GM08714 (cell line): ENCODE measurements around the gene NAT16.
"Not testable (repeated sequence)": the region's sequence is repeated elsewhere in the genome, so short reads cannot be mapped to it uniquely, and the experiment has no call there.

Source experiments
- H3K4me3 ChIP-seq: fragments of 200-500 bp; sonication (Bioruptor generic); 2 replicates; pipeline ENCODE4 v1.5.1; 2014; ENCODE audit warnings: mild to moderate bottlenecking, low read length, inconsistent platforms
- ZNF274 ChIP-seq: IDR thresholded peaks from 2 replicates; pipeline ENCODE4 v1.6.1; 2012; ENCODE audit warnings: mild to moderate bottlenecking, low read depth, low read length

NAT16 gene

GRCh38 chr7:101210143-101210542 lies 30.1 kb upstream of the NAT16 start:
- no peak overlapping the region for H3K4me3 ChIP-seq
- TF ChIP-seq ZNF274 = no peak

DNA sequence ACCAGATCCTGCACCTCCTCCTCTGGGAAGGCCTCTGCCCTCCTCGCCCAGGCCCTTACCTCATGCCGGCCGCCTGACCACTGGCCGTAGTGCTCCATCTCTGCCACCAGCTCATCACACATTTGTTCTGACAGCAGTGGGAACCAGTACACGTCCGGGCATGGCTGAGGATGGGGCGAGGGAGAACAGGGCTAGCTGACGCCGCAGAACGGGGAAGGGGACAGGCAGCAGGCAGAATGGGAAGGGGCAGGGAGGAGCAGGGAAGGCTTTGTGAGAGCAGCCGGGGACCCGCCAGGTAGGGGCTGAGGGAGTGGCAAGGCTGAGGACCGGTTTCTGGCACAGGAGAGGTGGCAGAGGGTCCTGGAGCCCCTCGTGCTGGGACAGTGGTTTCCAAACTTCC lies 28.7 kb upstream of the NAT16 start:
- no peak for TF ChIP-seq ZNF274
- no peak overlapping the region for H3K4me3 ChIP-seq

GRCh38 chr7:101207459-101207858 lies 27.4 kb upstream of the NAT16 start:
- no peak overlapping the region for H3K4me3 ChIP-seq
- no peak for TF ChIP-seq ZNF274

DNA sequence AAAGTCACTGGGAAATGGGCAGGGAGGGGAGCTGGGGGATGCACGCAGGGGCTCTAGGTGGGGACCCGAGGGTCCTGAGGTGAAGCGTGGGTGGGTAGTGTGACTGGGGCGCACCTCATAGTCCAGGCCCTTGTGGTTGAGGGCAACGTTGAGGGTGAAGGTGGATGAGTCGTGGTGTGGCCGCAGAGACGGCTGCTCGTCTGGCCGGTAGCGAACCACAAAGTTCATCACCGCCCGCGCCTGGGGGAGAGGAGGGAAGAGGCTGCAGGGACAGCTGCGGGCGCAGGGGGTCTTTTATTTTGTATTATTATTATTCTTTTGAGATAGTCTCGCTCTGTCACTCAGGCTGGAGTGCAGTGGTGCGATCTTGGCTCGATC lies 26.6 kb upstream of the NAT16 start:
- H3K4me3 ChIP-seq = no peak overlapping the region
- TF ChIP-seq ZNF274 = no peak

DNA sequence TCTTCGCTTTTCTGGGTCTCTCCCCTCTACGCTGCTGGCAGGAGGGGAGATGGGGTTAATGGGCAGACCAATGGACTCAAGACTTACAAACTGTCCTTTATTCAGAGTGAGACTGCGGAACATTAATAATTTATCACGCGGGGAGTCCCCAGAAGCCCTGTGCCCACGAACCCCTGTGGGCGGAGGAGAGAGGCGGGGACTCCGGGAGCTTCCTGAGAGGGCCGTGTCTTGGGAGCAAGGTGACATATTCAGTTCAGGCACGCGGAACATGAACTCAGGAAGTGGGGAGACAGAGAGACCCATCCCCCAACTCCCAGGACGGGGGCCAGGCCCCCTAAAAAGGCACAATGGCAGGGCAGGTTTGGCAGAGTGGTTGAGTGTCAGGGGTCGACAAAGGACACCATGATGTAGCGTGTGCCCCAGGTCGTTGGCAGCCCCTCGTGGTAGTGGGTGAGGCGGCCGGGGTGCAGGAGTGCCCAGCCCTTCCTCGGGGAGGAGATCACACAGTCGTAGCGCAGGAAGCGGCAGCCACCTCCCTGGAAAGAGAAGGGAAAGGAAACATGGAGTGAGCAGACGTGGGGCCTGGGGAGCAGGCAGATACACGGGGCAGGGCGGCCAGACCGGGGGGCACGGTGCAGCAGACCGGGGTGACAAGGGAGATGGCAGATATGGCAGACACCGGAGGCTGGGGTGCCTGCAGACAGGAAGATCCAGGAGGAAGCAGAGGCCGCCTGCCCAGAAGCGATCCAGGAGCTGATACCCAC lies 26.0 kb upstream of the NAT16 start:
- no peak for TF ChIP-seq ZNF274
- H3K4me3 ChIP-seq = no peak overlapping the region

GRCh38 chr7:101203740-101204738 lies 23.9 kb upstream of the NAT16 start:
- not testable (repeated sequence) for H3K4me3 ChIP-seq

DNA sequence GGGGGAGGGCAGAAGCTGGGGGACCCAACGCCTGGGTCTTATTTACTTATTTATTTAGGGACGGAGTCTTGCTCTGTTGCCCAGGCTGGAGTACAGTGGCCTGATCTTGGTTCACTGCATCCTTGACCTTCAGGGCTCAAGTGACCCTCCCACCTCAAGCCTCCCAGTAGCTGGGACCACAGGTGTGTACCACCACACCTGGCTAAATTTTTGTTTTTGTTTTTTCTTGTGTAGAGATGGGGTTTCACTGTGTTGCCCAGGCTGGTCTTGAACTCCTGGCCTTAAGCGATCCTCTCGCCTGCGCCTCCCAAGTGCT lies 22.5 kb upstream of the NAT16 start:
- no peak for TF ChIP-seq ZNF274

DNA sequence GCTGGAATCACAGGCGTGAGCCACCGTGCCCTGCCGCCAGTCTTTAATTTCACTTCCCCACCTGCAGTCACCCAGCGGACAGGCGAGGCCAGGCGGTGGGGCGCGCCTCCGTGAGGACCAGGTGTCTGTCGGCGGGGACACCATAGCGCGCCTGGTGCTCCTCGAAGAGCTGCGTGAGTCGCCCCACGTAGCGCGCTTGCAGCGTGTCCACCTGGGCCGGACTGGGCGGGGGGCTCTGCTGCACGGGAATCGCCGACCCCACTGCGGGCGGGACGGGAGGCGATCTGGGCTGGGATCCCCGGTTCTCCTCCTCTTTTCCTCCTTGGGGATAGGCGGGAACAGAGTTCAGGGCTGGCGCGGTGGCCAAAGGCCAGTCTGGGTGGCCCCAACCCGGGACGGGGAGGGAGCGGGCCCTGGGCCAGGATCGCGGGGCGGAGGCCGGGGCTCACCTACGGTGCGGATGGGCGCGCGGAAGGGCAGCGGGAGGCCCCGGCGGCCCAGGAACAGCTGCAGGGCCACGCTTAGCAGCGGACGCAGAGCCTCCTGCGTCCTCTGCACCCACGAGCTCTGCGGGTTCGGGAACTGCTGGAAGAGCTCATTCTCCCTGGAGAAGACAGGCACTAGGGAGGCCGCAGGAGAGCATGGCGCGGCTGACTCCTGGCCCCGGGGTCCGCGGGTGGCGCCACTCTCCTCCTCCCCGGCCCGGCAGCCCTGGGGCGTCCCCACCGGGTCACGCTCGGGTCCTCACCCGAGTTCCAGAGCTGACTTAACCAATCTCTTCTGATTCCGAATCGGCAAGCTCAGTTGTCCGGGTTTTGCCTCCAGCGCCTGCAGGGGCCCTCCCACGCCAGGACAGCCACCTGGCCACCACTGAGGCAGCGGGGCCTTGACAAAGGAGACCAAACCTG lies 21.9 kb upstream of the NAT16 start:
- no peak for TF ChIP-seq ZNF274
- no peak overlapping the region for H3K4me3 ChIP-seq

More for the DNA sequence above, 22.5 kb upstream of the NAT16 start:
- no peak overlapping the region for H3K4me3 ChIP-seq

DNA sequence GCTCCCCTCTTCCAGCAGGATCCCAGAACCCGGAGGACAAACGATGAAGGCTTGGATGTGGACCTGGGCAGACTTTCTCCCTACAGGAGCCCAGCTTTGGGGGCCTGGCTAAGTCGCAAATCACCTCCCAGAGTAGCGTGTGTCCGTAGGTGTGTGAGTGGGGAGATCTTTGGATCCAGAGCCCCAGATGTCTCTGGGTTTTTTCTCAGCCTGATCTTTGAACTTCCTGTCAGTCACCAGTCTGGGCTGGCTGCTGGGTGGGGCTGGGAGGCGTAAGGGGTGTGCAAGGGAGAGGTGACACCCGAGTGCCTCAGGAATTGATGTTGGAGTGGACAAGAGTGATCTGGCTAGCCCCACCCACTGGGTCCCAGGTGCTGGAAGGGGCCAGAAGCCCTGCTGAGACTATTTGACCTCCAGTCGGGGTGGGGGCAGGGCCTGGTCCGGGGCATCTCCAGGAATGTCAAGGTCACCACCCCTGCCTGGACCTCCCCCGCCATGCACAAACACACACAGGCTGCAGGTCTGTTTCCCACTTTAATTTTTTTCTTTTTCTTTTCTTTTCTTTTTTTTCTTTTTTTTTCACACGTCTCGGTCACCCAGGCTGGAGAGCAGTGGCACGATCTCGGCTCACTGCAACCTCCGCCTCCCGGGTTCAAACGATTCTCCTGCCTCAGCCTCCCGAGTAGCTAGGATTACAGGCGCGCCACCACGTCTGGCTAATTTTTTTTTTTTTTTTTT lies 20.9 kb upstream of the NAT16 start, which contains the start of gene MOGAT3:
Gene MOGAT3, minus strand, starts transcription at position 175 of the 738 bp plus-strand sequence. CDS start 182 bp downstream, outside the sequence.
- no peak within 1 kb of the TSS for H3K4me3 ChIP-seq
- no peak for TF ChIP-seq ZNF274

DNA sequence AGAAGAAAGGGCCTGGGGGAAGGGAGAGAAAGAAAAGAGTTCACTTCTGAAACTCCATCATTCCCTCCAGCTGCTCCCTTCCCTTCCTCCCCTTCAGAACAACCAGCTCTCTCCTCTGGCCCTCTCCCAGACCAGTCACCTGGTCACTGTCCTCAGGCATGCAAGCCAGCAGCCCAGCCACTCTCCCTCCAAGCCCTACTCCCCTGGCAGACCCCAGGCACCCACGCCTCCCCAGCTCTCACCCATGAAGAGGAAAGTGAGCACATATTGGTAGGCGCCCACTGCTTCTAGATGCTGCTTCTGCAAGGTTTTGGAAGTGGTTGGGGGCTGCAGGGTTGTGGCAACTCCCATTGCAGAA lies 20.4 kb upstream of the NAT16 start:
- no peak for TF ChIP-seq ZNF274
- H3K4me3 ChIP-seq = no peak overlapping the region

DNA sequence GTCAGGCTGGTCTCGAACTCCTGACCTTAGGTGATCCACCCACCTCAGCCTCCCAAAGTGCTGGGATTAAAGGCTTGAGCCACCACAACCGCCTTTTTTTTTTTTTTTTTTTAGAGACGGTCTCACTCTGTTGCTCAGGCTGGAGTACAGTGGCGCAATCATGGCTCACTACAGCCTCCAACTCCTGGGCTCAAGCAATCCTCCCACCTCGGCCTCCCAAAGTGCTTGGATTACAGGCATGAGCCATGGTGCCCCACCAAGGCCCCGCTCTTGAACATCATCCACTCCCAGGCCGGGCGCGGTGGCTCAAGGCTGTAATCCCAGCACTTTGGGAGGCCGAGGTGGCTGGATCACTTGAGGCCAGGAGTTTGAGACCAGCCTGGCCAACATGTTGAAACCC lies 19.4 kb upstream of the NAT16 start:
- H3K4me3 ChIP-seq = not testable (repeated sequence)

DNA sequence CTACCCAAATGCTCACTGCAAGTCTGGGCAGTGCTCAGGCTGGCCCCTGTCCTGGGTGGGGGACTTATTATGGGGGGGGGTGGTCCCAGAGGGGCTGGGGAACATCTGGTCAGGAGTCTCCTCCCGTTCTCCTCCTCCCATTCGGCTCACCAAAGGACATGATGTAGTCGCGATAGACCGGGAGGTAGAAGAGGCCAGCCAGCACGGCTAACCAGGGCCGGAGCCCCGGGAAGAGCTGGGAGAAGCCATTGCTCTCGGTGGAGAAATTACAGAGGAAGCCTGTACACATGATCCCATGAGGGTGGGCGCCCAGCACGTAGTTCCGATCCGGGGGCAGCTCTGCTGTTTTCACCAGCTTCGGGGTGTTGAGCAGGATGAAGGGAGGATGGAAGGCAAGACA lies 18.4 kb upstream of the NAT16 start:
- TF ChIP-seq ZNF274 = no peak
- H3K4me3 ChIP-seq = no peak overlapping the region

GRCh38 chr7:101197991-101198390 lies 17.9 kb upstream of the NAT16 start:
- no peak overlapping the region for H3K4me3 ChIP-seq
- TF ChIP-seq ZNF274 = no peak

DNA sequence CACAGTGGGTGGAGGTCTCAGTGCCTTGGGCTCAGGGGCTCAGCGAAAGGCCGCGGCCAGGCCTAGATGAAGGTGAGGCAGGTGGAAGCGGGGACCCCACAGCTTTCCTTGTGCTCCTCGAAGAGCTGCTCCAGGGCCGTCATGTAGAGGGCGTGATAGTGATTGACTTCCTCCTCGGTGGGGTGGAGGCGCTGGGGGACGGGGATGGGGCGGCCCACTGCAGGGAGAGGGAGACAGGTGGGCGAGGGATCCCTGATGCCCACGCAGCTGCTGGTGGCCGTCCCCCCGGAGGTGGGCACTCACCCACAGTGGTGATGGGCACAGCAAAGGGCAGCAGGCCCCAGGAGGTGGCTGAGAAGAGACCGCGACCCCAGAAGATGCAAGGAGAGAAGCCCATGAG lies 15.8 kb upstream of the NAT16 start:
- TF ChIP-seq ZNF274 = no peak

More for the DNA sequence above, 15.8 kb upstream of the NAT16 start:
- H3K4me3 ChIP-seq = no peak overlapping the region
